Aorta (tissue), 5 donors: ENCODE measurements around the gene TRAFD1. TPM values are rescaled to one million over a fixed set of nuclear protein-coding genes. Genes with fewer than 3 reads are reported as not detected.

Source experiments
- ATAC-seq: fragments of 200-7000 bp; cut with Tn5 transposase; one replicate; pipeline ENCODE4 v1.9.1; 2022; ENCODE audit warnings: moderate library complexity; ENCODE audit not compliant: low FRiP score
- DNase-seq, 2 donors: peaks; one replicate each; pipeline ENCODE4 v3.0.0-alpha.2; 2020
- H3K27ac ChIP-seq, 2 donors: one replicate each; pipeline ENCODE4 v1.5.1; 2013; ENCODE audit warnings: low read length in 2 of 2, mild to moderate bottlenecking in 2 of 2, moderate library complexity in 2 of 2, control low read depth in 1 of 2, inconsistent platforms in 1 of 2, low read depth in 1 of 2
- H3K27me3 ChIP-seq, 2 donors: one replicate each; pipeline ENCODE4 v1.6.1; 2013; ENCODE audit warnings: control low read depth in 1 of 2, low read length in 1 of 2, mild to moderate bottlenecking in 1 of 2, moderate library complexity in 1 of 2; ENCODE audit not compliant: insufficient read depth in 2 of 2, control insufficient read depth in 1 of 2
- H3K36me3 ChIP-seq, 2 donors: one replicate each; pipeline ENCODE4 v1.6.1; 2013; ENCODE audit warnings: control low read depth in 1 of 2, low read length in 1 of 2, mild to moderate bottlenecking in 1 of 2; ENCODE audit not compliant: insufficient read depth in 2 of 2, control insufficient read depth in 1 of 2
- H3K4me1 ChIP-seq, 2 donors: one replicate each; pipeline ENCODE4 v1.6.1; 2013; ENCODE audit warnings: low read length in 2 of 2, control low read depth in 1 of 2, mild to moderate bottlenecking in 1 of 2, moderate library complexity in 1 of 2; ENCODE audit not compliant: insufficient read depth in 2 of 2, control insufficient read depth in 1 of 2
- H3K4me3 ChIP-seq, 2 donors: one replicate each; pipeline ENCODE4 v1.5.1; 2013; ENCODE audit warnings: low read length in 2 of 2, control low read depth in 1 of 2, mild to moderate bottlenecking in 1 of 2
- H3K9me3 ChIP-seq: one replicate; pipeline ENCODE4 v1.6.1; 2013; ENCODE audit warnings: mild to moderate bottlenecking, low read length; ENCODE audit not compliant: control insufficient read depth
- WGBS, 2 donors: extraction: QIAGEN DNeasy Blood & Tissue Kit; methylation state at CpG; one replicate each; pipeline ENCODE4 v1.1.7; 2013; 5-methylcytosine and 5-hydroxymethylcytosine counted together
- intact Hi-C, 2 donors: fragments of 100-400 bp; cut with DNase I; formaldehyde crosslinking; loops; one replicate each; pipeline versions ENCODE4 v1.14.2 to v1.15.0; 2022
- polyA plus RNA-seq, 2 donors: library from polyadenylated mRNA; stranded (reverse); fragments of 200-250 nt; gene quantifications; one replicate each; pipeline ENCODE4 v1.2.3, GENCODE V29; 2013
- total RNA-seq, 2 donors: library from RNA; stranded (reverse); fragmentation: NEBNext Ultra II Directional; extraction: Animal tissue kit (Norgen Biotek cat#: 25700); gene quantifications; one replicate each; pipeline ENCODE4 v1.2.1, GENCODE V29; 2021
- donor health status: healthy with polysubstance abuse.
- donor health status: Bipolar disorder and iron deficiency.
- donor health status: DM: no; HTN: no; CAD: no.
- donor health status: DM: no; HTN: no; CAD: no.
- donor health status: DM: yes; HTN: yes; CAD: no.

The TRAFD1 gene
- total and polyA plus RNA-seq, 4 donors: 8.9 to 35.5 (median 23.6) TPM

GRCh38 chr12:112159146-112159541, 33.8 kb downstream of the TRAFD1 start:
- no peak overlapping the region for H3K27ac ChIP-seq
- H3K9me3 ChIP-seq: no peaks in the 10 kb centered on the region
- no peaks in the 10 kb centered on the region for H3K27me3 ChIP-seq
- H3K4me1 ChIP-seq: no peaks in the 10 kb centered on the region
- DNase-seq (peak in 1 of 2 donors; percentile 30), ATAC-seq (no peak)
- intact Hi-C loops: no loop called here
- H3K4me3 ChIP-seq: no peak overlapping the region
- WGBS, 2 donors: 98% methylated on average over 6 of the region's 6 CpGs
- H3K36me3 ChIP-seq: peaks cover 6 to 8% of the 10 kb centered on the region in 2 donors

DNA sequence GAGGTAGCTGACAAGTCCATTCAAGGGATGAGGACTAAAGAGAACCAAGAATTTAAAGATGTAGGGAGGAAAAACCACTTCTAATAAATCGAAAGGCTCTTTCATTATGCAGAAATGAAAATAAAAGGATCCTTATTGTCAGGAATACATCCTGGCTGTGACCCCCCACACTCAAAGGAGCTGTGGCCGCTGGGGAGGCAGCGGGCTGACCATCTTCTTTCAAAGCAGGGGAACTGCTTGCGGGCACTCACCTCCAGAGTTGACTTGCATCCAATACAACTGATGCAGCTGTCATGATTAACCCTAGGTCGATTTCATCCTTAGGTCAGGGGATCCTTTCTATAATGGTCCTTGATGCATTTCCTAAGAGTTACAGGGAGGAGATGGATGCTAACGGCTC, 35.3 kb downstream of the TRAFD1 start:
- DNase-seq (peak in 1 of 2 donors; percentile 57), ATAC-seq (no peak)
- no peaks in the 10 kb centered on the region for H3K9me3 ChIP-seq
- H3K4me3 ChIP-seq: no peak overlapping the region
- H3K4me1 ChIP-seq: no peaks in the 10 kb centered on the region
- intact Hi-C loops: no loop called here
- H3K27ac ChIP-seq: no peak overlapping the region
- WGBS, 2 donors: 95 to 96% methylated on average over 6 of the region's 6 CpGs
- peaks cover 5 to 8% of the 10 kb centered on the region in 2 donors for H3K36me3 ChIP-seq
- no peaks in the 10 kb centered on the region for H3K27me3 ChIP-seq

GRCh38 chr12:112161711-112162110, 36.4 kb downstream of the TRAFD1 start:
- Histone ChIP-seq H3K27me3 (no peaks in the 10 kb centered on the region), H3K36me3 (peaks cover 5 to 8% of the 10 kb centered on the region in 2 donors), H3K9me3 (no peaks in the 10 kb centered on the region), H3K4me3 (no peak overlapping the region), H3K27ac (no peak overlapping the region), H3K4me1 (no peaks in the 10 kb centered on the region)
- DNase-seq (peak; percentile 24 to 38), ATAC-seq (no peak)
- 90 to 92% methylated on average over 9 of the region's 9 CpGs for WGBS, 2 donors
- intact Hi-C loops: no loop called here

- Histone ChIP-seq H3K27me3 (no peaks in the 10 kb centered on the region), H3K4me3 (no peak overlapping the region), H3K27ac (no peak overlapping the region), H3K36me3 (peaks cover 5 to 8% of the 10 kb centered on the region in 2 donors), H3K9me3 (no peaks in the 10 kb centered on the region), H3K4me1 (no peaks in the 10 kb centered on the region)
- intact Hi-C loops: no loop called here
- 95% methylated on average over 12 of the region's 12 CpGs for WGBS, 2 donors
- DNase-seq (peak; percentile 17 to 59), ATAC-seq (no peak)
Measured at GRCh38 chr12:112162241-112162790, 37.0 kb downstream of the TRAFD1 start.

- H3K4me3 ChIP-seq: no peak overlapping the region
- no peak overlapping the region for H3K27ac ChIP-seq
- H3K36me3 ChIP-seq: peaks cover 5 to 8% of the 10 kb centered on the region in 2 donors
- DNase-seq (peak in 1 of 2 donors; percentile 65), ATAC-seq (no peak)
- no peaks in the 10 kb centered on the region for H3K27me3 ChIP-seq
- intact Hi-C loops: no loop called here
- H3K9me3 ChIP-seq: no peaks in the 10 kb centered on the region
- 92 to 93% methylated on average over 8 of the region's 8 CpGs for WGBS, 2 donors
- H3K4me1 ChIP-seq: no peaks in the 10 kb centered on the region
Measured at GRCh38 chr12:112163056-112163455, 37.7 kb downstream of the TRAFD1 start.

GRCh38 chr12:112163471-112163991, 38.2 kb downstream of the TRAFD1 start:
- Histone ChIP-seq H3K36me3 (peaks cover 5 to 8% of the 10 kb centered on the region in 2 donors), H3K27ac (no peak overlapping the region), H3K27me3 (no peaks in the 10 kb centered on the region), H3K4me3 (no peak overlapping the region), H3K4me1 (no peaks in the 10 kb centered on the region), H3K9me3 (no peaks in the 10 kb centered on the region)
- peak; percentile 32 to 75 for DNase-seq
- ATAC-seq: no peak
- 96% methylated on average over 21 to 22 of the region's 22 CpGs for WGBS, 2 donors
- intact Hi-C loops: no loop called here

- peaks cover 5 to 8% of the 10 kb centered on the region in 2 donors for H3K36me3 ChIP-seq
- intact Hi-C loops: no loop called here
- no peaks in the 10 kb centered on the region for H3K9me3 ChIP-seq
- peak; percentile 17 to 73 for DNase-seq
- no peaks in the 10 kb centered on the region for H3K4me1 ChIP-seq
- WGBS, 2 donors: 93 to 94% methylated on average over 26 of the region's 26 CpGs
- no peak overlapping the region for H3K27ac ChIP-seq
- ATAC-seq: no peak
- no peaks in the 10 kb centered on the region for H3K27me3 ChIP-seq
- H3K4me3 ChIP-seq: no peak overlapping the region
Measured at GRCh38 chr12:112164011-112164660, 38.8 kb downstream of the TRAFD1 start.

GRCh38 chr12:112165624-112166023, 40.3 kb downstream of the TRAFD1 start:
- Histone ChIP-seq H3K9me3 (no peaks in the 10 kb centered on the region), H3K4me1 (no peaks in the 10 kb centered on the region), H3K27ac (no peak overlapping the region), H3K36me3 (peaks cover 3 to 5% of the 10 kb centered on the region in 2 donors), H3K27me3 (no peaks in the 10 kb centered on the region), H3K4me3 (no peak overlapping the region)
- intact Hi-C loops: no loop called here
- ATAC-seq (no peak), DNase-seq (peak in 1 of 2 donors; percentile 58)
- 96 to 97% methylated on average over 13 of the region's 13 CpGs for WGBS, 2 donors
